Measurements from ENCODE around the gene PRICKLE1.

PRICKLE1 gene

DNA sequence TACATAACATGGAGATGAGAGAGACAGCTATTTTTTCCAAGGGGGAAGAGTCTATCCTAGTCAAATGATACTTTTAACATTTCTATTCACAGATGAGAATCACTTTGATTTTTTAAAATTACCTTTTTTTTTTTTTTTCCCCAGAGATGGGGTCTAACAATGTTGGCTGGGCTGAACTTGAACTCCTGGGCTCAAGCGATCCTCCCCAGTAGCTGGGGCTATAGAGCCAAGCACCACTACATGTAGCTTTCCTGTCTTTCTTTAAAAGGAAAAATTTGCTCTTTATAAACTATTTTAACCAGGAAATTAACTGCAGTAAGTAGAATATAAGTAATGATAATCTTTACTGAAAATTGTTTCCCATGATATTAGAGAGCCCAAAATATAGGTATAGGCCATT lies 3.3 kb downstream of the PRICKLE1 start:
- no peaks in the 10 kb centered on the region for H4K20me1 ChIP-seq (ENCODE audit: insufficient read depth, low read length)
- H2AFZ ChIP-seq (ENCODE audit: low read depth, low read length) = no peak overlapping the region
- no peaks in the 10 kb centered on the region for H3K9me3 ChIP-seq (ENCODE audit: insufficient read depth, low read length, severe bottlenecking)
- no peaks in the 10 kb centered on the region for H3K27me3 ChIP-seq (ENCODE audit: insufficient read depth, low read length, poor library complexity)
- no peaks in the 10 kb centered on the region for H3K4me1 ChIP-seq (ENCODE audit: insufficient read depth, low read length)
- H3K79me2 ChIP-seq (ENCODE audit: insufficient read depth, low read length) = no peaks in the 10 kb centered on the region
- H3K4me2 ChIP-seq (ENCODE audit: insufficient read depth, low read length) = no peak overlapping the region
- no peaks in the 10 kb centered on the region for H3K36me3 ChIP-seq (ENCODE audit: insufficient read depth, low read length)
- H3K4me3 ChIP-seq (ENCODE audit: low read depth in 1 of 2, low read length in 2 of 2) = no peak overlapping the region
- TF ChIP-seq, protein P1, sequence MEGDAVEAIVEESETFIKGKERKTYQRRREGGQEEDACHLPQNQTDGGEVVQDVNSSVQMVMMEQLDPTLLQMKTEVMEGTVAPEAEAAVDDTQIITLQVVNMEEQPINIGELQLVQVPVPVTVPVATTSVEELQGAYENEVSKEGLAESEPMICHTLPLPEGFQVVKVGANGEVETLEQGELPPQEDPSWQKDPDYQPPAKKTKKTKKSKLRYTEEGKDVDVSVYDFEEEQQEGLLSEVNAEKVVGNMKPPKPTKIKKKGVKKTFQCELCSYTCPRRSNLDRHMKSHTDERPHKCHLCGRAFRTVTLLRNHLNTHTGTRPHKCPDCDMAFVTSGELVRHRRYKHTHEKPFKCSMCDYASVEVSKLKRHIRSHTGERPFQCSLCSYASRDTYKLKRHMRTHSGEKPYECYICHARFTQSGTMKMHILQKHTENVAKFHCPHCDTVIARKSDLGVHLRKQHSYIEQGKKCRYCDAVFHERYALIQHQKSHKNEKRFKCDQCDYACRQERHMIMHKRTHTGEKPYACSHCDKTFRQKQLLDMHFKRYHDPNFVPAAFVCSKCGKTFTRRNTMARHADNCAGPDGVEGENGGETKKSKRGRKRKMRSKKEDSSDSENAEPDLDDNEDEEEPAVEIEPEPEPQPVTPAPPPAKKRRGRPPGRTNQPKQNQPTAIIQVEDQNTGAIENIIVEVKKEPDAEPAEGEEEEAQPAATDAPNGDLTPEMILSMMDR (IDR thresholded peaks at IDR 0.05; ENCODE audit: borderline replicate concordance, extremely low read depth, low read length, poor library complexity, severe bottlenecking) = no peak
- no peak for TF ChIP-seq EZH2 (IDR thresholded peaks at IDR 0.05; ENCODE audit: borderline replicate concordance, low read depth, low read length, severe bottlenecking)
- no peak for ATAC-seq (ENCODE audit: insufficient read depth, low read depth)
- DNase-seq = no peak
- H3K9ac ChIP-seq (ENCODE audit: low read depth, low read length) = no peak overlapping the region
- no peak overlapping the region for H3K27ac ChIP-seq (ENCODE audit: low read length)

DNA sequence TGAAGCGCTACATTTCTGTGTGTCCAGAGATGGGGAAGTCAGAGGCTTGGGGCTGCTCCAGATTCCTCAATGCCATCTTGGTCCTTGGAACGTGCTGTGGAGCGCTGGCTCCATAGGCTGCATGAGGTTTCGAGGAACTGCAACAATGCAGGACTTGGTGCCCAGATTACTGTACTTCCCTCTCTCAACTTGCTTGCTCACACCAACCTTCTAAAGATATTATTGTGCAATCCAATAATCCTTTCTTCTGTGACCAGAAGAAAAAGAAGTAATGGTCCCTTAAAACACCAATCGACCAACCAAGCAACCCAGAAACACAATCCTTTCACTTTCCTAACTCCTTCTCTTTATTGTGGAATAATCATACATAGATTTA lies 3.7 kb downstream of the PRICKLE1 start:
- no peak for TF ChIP-seq EZH2 (IDR thresholded peaks at IDR 0.05; ENCODE audit: borderline replicate concordance, low read depth, low read length, severe bottlenecking)
- TF ChIP-seq, protein P1 (IDR thresholded peaks at IDR 0.05; ENCODE audit: borderline replicate concordance, extremely low read depth, low read length, poor library complexity, severe bottlenecking) = no peak
- H3K27me3 ChIP-seq (ENCODE audit: insufficient read depth, low read length, poor library complexity) = no peaks in the 10 kb centered on the region
- no peak overlapping the region for H3K9ac ChIP-seq (ENCODE audit: low read depth, low read length)
- H3K27ac ChIP-seq (ENCODE audit: low read length) = no peak overlapping the region
- H3K79me2 ChIP-seq (ENCODE audit: insufficient read depth, low read length) = no peaks in the 10 kb centered on the region
- H3K4me3 ChIP-seq (ENCODE audit: low read depth in 1 of 2, low read length in 2 of 2) = no peak overlapping the region
- no peak overlapping the region for H3K4me2 ChIP-seq (ENCODE audit: insufficient read depth, low read length)
- no peaks in the 10 kb centered on the region for H3K36me3 ChIP-seq (ENCODE audit: insufficient read depth, low read length)
- no peaks in the 10 kb centered on the region for H3K4me1 ChIP-seq (ENCODE audit: insufficient read depth, low read length)
- H2AFZ ChIP-seq (ENCODE audit: low read depth, low read length) = no peak overlapping the region
- H3K9me3 ChIP-seq (ENCODE audit: insufficient read depth, low read length, severe bottlenecking) = no peaks in the 10 kb centered on the region
- ATAC-seq (ENCODE audit: insufficient read depth, low read depth) = no peak
- no peak for DNase-seq
- H4K20me1 ChIP-seq (ENCODE audit: insufficient read depth, low read length) = no peaks in the 10 kb centered on the region

DNA sequence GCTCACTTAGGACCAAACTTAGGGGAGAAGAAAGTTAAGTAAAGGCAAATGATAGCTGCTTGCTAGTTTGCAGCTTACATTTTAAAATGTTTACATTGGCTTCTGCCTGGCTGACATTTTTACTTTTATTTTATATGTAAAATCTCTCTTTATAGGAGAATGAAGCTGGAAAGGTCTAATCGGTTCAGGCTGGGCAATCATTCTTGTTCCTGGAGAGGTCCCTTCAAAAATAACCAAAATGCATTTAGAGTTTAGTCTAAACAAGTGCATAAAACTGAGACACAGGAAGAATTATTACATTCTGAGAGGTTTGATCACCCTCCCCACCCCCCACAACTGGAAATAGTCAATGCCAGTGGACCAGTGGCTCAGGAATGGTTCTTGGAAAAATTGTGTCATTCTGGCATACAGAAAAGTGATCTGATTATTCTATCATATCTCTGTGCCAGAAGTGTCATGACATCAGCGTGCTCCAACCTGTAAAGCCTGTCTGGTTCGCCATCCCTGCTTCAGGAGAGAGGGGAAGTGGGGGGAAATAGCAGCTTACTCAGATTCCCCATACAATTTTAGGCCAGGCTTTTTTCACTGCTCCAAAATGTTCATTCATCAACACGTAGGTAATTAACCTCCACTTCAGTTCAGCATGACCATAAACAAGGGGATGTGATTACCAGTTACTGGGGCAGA lies 4.2 kb downstream of the PRICKLE1 start:
- Histone ChIP-seq H3K4me1 (ENCODE audit: insufficient read depth, low read length) (no peaks in the 10 kb centered on the region), H3K36me3 (ENCODE audit: insufficient read depth, low read length) (no peaks in the 10 kb centered on the region), H3K27ac (ENCODE audit: low read length) (no peak overlapping the region), H3K79me2 (ENCODE audit: insufficient read depth, low read length) (no peaks in the 10 kb centered on the region), H4K20me1 (ENCODE audit: insufficient read depth, low read length) (no peaks in the 10 kb centered on the region), H2AFZ (ENCODE audit: low read depth, low read length) (no peak overlapping the region), H3K9me3 (ENCODE audit: insufficient read depth, low read length, severe bottlenecking) (no peaks in the 10 kb centered on the region), H3K9ac (ENCODE audit: low read depth, low read length) (no peak overlapping the region), H3K27me3 (ENCODE audit: insufficient read depth, low read length, poor library complexity) (no peaks in the 10 kb centered on the region), H3K4me3 (ENCODE audit: low read depth in 1 of 2, low read length in 2 of 2) (no peak overlapping the region), H3K4me2 (ENCODE audit: insufficient read depth, low read length) (no peak overlapping the region)
- ATAC-seq (ENCODE audit: insufficient read depth, low read depth) (no peak), DNase-seq (no peak)
- TF ChIP-seq EZH2 (IDR thresholded peaks at IDR 0.05; ENCODE audit: borderline replicate concordance, low read depth, low read length, severe bottlenecking) = no peak
- TF ChIP-seq, protein P1 (IDR thresholded peaks at IDR 0.05; ENCODE audit: borderline replicate concordance, extremely low read depth, low read length, poor library complexity, severe bottlenecking) = no peak
